Neural cell (in vitro differentiated cells): Measurements from ENCODE around the gene PRSS53. TPM values are rescaled to one million over a fixed set of nuclear protein-coding genes. Genes with fewer than 3 reads are reported as not detected.

Source experiments
- H2AFZ ChIP-seq: fragments of 200-600, 300-800 bp; sonication (generic), shearing (Covaris generic); 2 replicates; pipeline ENCODE4 v1.6.0; 2014; ENCODE audit warnings: low read depth, mild to moderate bottlenecking, antibody characterized with exemption, low read length, moderate library complexity
- H3F3A ChIP-seq: fragments of 200-600 bp; shearing (Covaris generic); 2 replicates; pipeline ENCODE4 v1.6.1; 2016; ENCODE audit warnings: mild to moderate bottlenecking, moderate library complexity, mixed read lengths, antibody characterized with exemption, low read length; ENCODE audit not compliant: insufficient read depth, poor library complexity, severe bottlenecking
- H3K27ac ChIP-seq: fragments of 200-600, 300-800 bp; sonication (generic), shearing (Covaris generic); 2 replicates; pipeline ENCODE4 v1.5.1; 2014; ENCODE audit warnings: mild to moderate bottlenecking, low read length, moderate library complexity
- H3K27me3 ChIP-seq: fragments of 300-800, 200-600 bp; sonication (generic), shearing (Covaris generic); 2 replicates; pipeline ENCODE4 v1.6.0; 2014; ENCODE audit warnings: mild to moderate bottlenecking, low read depth, low read length, moderate library complexity; ENCODE audit not compliant: insufficient read depth
- H3K36me3 ChIP-seq: fragments of 300-800, 200-600 bp; sonication (generic), shearing (Covaris generic); 2 replicates; pipeline ENCODE4 v1.5.1; 2014; ENCODE audit warnings: mild to moderate bottlenecking, antibody characterized with exemption, low read length, moderate library complexity; ENCODE audit not compliant: insufficient read depth
- H3K4me2 ChIP-seq: fragments of 300-800, 200-600 bp; sonication (generic), shearing (Covaris generic); 2 replicates; pipeline ENCODE4 v1.6.0; 2014; ENCODE audit warnings: mild to moderate bottlenecking, low read length
- H3K4me3 ChIP-seq: fragments of 300-800, 200-600 bp; sonication (generic), shearing (Covaris generic); 2 replicates; pipeline ENCODE4 v1.5.1; 2014; ENCODE audit warnings: mild to moderate bottlenecking, low read length, moderate library complexity
- H3K79me2 ChIP-seq: fragments of 200-600 bp; shearing (Covaris generic); replicated peaks from 2 replicates; pipeline ENCODE4 v1.6.0; 2014; ENCODE audit warnings: mild to moderate bottlenecking, low read length, moderate library complexity; ENCODE audit not compliant: insufficient read depth
- H3K9ac ChIP-seq: fragments of 300-800, 200-600 bp; sonication (generic), shearing (Covaris generic); 2 replicates; pipeline ENCODE4 v1.6.1; 2016; ENCODE audit warnings: mild to moderate bottlenecking, low read length, mixed read lengths
- H3K9me2 ChIP-seq: fragments of 200-600 bp; shearing (Covaris generic); 2 replicates; pipeline ENCODE4 v1.6.1; 2016; ENCODE audit warnings: mild to moderate bottlenecking, low read length, mixed read lengths; ENCODE audit not compliant: insufficient read depth
- H3K9me3 ChIP-seq: fragments of 200-600, 300-800 bp; sonication (generic), shearing (Covaris generic); 2 replicates; pipeline ENCODE4 v1.6.1; 2016; ENCODE audit warnings: mild to moderate bottlenecking, mixed run types, low read length, moderate library complexity, mixed read lengths
- H4K20me1 ChIP-seq: fragments of 200-600 bp; shearing (Covaris generic); 2 replicates; pipeline ENCODE4 v1.6.1; 2016; ENCODE audit warnings: mild to moderate bottlenecking, mixed run types; ENCODE audit not compliant: insufficient read depth
- EP300 ChIP-seq: fragments of 450-650 bp; conservative IDR thresholded peaks from 2 replicates; pipeline ENCODE4 v1.6.1; 2014; ENCODE audit warnings: antibody characterized with exemption, mild to moderate bottlenecking, moderate library complexity; ENCODE audit not compliant: poor library complexity, severe bottlenecking
- MXI1 ChIP-seq: fragments of 450-650 bp; conservative IDR thresholded peaks from 2 replicates; pipeline ENCODE4 v1.6.1; 2014; ENCODE audit warnings: antibody characterized with exemption, mild to moderate bottlenecking; ENCODE audit not compliant: poor library complexity, severe bottlenecking
- POLR2AphosphoS5 ChIP-seq: IDR thresholded peaks from 2 replicates; pipeline ENCODE4 v1.6.1; 2012
- RAD21 ChIP-seq: fragments of 450-650 bp; conservative IDR thresholded peaks from 2 replicates; pipeline ENCODE4 v1.6.1; 2014; ENCODE audit warnings: antibody characterized with exemption, mild to moderate bottlenecking, moderate library complexity
- SMC3 ChIP-seq: fragments of 450-650 bp; conservative IDR thresholded peaks from 2 replicates; pipeline ENCODE4 v1.6.1; 2014; ENCODE audit warnings: antibody characterized with exemption, mild to moderate bottlenecking, moderate library complexity; ENCODE audit not compliant: poor library complexity
- TAF1 ChIP-seq: IDR thresholded peaks from 2 replicates; pipeline ENCODE4 v1.6.1; 2012; ENCODE audit warnings: low read depth
- polyA plus RNA-seq: library from polyadenylated mRNA; depleted of rRNA; stranded (reverse); fragments of >200 nt; gene quantifications from 2 replicates; pipeline ENCODE4 v1.2.3, GENCODE V29; 2014
- TF ChIP-seq, protein P1 (sequence below): IDR thresholded peaks from 2 replicates; pipeline ENCODE4 v1.6.1; 2012; ENCODE audit warnings: borderline replicate concordance
- TF ChIP-seq, protein P2 (sequence below): fragments of 450-650 bp; IDR thresholded peaks from 2 replicates; pipeline ENCODE4 v1.5.1; 2014; ENCODE audit warnings: antibody characterized with exemption, mild to moderate bottlenecking, moderate library complexity; ENCODE audit not compliant: poor library complexity, severe bottlenecking

Gene PRSS53
- polyA plus RNA-seq, 1 donor from 2014 or later: 9.3 TPM

DNA sequence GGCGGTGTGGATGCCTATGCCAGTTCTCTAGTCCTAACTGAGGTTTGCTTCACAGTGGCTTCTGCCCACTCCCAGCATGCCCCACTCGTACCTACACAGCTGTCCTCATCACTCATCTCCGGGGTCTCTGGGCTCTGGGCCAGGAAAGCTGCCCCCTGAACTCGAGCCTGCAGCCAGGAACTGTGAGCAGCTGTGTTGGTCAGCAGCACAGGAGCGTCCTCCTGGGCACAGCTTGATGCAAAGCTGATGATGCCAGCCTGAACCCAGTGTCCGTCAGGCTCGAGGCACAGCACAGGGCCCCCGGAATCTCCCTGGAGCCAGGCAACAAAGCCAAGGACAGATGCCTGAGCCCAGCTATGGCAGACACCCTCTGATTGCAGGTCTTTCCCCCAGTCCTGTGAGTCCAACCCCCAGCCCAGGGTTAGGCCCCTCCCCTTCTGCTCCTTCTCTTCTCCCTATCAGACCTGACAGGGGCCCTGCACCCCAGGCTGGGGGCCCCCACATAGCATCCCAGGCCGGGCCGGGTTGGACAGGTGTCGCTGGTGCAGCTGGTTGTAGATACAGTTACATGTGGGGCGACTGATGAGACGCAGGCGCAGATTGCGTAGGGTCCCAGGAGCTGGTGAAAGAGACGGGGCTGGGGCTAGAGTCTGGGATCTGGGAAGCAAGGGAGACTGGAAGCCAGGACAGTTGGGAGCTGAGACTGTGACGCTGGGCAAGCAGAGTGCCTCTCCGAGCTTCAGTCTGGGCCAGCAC, 2.7 kb downstream of the PRSS53 start:
- Histone ChIP-seq H3K9me2 (no peaks in the 10 kb centered on the region), H3K79me2 (no peaks in the 10 kb centered on the region), H3K27me3 (no peaks in the 10 kb centered on the region), H3K4me2 (no peak overlapping the region), H4K20me1 (no peaks in the 10 kb centered on the region), H2AFZ (no peak overlapping the region), H3K9ac (no peak overlapping the region), H3K36me3 (peaks cover 5% of the 10 kb centered on the region), H3F3A (no peaks in the 10 kb centered on the region), H3K27ac (no peak overlapping the region), H3K4me3 (no peak overlapping the region), H3K9me3 (no peaks in the 10 kb centered on the region)
- TF ChIP-seq EP300 (no peak), MXI1 (no peak), RAD21 (no peak), POLR2AphosphoS5 (no peak)
- TF ChIP-seq, protein P1, sequence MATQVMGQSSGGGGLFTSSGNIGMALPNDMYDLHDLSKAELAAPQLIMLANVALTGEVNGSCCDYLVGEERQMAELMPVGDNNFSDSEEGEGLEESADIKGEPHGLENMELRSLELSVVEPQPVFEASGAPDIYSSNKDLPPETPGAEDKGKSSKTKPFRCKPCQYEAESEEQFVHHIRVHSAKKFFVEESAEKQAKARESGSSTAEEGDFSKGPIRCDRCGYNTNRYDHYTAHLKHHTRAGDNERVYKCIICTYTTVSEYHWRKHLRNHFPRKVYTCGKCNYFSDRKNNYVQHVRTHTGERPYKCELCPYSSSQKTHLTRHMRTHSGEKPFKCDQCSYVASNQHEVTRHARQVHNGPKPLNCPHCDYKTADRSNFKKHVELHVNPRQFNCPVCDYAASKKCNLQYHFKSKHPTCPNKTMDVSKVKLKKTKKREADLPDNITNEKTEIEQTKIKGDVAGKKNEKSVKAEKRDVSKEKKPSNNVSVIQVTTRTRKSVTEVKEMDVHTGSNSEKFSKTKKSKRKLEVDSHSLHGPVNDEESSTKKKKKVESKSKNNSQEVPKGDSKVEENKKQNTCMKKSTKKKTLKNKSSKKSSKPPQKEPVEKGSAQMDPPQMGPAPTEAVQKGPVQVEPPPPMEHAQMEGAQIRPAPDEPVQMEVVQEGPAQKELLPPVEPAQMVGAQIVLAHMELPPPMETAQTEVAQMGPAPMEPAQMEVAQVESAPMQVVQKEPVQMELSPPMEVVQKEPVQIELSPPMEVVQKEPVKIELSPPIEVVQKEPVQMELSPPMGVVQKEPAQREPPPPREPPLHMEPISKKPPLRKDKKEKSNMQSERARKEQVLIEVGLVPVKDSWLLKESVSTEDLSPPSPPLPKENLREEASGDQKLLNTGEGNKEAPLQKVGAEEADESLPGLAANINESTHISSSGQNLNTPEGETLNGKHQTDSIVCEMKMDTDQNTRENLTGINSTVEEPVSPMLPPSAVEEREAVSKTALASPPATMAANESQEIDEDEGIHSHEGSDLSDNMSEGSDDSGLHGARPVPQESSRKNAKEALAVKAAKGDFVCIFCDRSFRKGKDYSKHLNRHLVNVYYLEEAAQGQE: no peak
- TF ChIP-seq, protein P2, sequence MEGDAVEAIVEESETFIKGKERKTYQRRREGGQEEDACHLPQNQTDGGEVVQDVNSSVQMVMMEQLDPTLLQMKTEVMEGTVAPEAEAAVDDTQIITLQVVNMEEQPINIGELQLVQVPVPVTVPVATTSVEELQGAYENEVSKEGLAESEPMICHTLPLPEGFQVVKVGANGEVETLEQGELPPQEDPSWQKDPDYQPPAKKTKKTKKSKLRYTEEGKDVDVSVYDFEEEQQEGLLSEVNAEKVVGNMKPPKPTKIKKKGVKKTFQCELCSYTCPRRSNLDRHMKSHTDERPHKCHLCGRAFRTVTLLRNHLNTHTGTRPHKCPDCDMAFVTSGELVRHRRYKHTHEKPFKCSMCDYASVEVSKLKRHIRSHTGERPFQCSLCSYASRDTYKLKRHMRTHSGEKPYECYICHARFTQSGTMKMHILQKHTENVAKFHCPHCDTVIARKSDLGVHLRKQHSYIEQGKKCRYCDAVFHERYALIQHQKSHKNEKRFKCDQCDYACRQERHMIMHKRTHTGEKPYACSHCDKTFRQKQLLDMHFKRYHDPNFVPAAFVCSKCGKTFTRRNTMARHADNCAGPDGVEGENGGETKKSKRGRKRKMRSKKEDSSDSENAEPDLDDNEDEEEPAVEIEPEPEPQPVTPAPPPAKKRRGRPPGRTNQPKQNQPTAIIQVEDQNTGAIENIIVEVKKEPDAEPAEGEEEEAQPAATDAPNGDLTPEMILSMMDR: no peak

DNA sequence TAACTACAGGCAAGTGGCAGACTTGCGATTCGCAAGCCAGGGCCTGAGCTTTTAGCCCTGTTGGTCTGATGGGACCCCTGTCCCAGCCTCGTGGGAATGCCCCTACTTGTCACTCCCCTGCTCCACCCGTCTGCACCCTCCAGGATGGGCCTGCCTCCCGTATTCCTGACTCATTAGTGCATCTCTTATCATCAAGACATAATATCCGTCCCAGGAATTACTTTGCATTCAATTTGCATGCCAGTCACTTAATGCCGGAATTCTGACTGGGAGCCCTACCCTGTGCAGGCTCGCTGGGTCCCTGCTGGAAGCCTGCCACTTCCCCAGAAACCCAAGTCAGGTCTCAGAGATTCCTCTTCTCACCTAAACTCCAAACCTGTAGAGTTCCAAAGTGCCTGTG, 3.3 kb downstream of the PRSS53 start:
- no peak overlapping the region for H3K4me3 ChIP-seq
- H3K4me2 ChIP-seq: no peak overlapping the region
- no peak overlapping the region for H2AFZ ChIP-seq
- TF ChIP-seq MXI1 (no peak), SMC3 (no peak), EP300 (no peak), TAF1 (no peak)
- TF ChIP-seq, protein P1: no peak
- TF ChIP-seq, protein P2: no peak
- no peaks in the 10 kb centered on the region for H3K79me2 ChIP-seq
- no peaks in the 10 kb centered on the region for H3K9me3 ChIP-seq
- H3K9ac ChIP-seq: no peak overlapping the region
- H3K27me3 ChIP-seq: no peaks in the 10 kb centered on the region
- no peaks in the 10 kb centered on the region for H3F3A ChIP-seq
- H3K27ac ChIP-seq: no peak overlapping the region
- no peaks in the 10 kb centered on the region for H4K20me1 ChIP-seq
- H3K9me2 ChIP-seq: no peaks in the 10 kb centered on the region
- H3K36me3 ChIP-seq: peaks cover 5% of the 10 kb centered on the region
